NCI-H345 treated with DMSO at 0.1 percent for 48 hours (cell line): Measurements from ENCODE around the gene GAREM1.

Source experiments
- DNase-seq: peaks from one replicate; lab custom pipeline; 2025; ENCODE audit not compliant: unreplicated experiment; lab: John Stamatoyannopoulos, UW

GAREM1 gene

DNA sequence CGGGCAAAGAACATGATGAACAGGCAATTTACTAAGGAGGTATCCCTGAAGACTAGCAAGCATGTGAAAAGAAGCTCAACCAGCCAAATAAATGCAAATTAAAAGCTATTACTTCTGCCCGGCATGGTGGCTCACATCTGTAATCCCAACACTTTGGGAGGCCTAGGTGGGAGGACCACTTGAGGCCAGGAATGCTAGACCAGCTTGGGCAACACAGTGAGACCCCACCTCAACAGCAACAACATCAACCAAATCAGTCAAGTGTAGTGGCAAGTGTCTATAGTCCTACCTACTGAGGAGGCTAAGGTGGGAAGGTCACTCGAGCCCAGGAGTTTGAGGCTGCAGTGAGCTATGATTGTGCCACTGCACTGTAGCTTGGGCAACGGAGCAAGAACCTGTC is 141.7 kb downstream of the GAREM1 start:
- no peak for DNase-seq

DNA sequence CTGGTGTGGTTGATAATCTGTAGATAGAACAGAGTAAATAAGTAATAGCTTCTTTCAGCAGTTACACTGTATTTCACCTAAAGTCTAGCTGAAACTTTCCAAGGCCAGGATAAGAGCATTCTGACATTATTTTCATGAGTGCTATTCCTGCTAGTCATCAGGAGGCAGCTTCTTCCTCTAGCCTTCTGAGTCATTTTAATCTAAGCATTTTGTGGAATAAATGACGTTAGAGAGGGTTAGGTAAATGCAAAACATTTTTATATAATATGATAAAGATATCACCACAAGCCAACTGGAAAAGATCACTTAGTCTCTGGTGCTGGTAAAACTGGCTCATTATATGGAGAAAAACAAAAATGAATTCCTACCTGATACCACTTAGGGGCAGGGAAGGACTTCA is 142.3 kb downstream of the GAREM1 start:
- no peak for DNase-seq

DNA sequence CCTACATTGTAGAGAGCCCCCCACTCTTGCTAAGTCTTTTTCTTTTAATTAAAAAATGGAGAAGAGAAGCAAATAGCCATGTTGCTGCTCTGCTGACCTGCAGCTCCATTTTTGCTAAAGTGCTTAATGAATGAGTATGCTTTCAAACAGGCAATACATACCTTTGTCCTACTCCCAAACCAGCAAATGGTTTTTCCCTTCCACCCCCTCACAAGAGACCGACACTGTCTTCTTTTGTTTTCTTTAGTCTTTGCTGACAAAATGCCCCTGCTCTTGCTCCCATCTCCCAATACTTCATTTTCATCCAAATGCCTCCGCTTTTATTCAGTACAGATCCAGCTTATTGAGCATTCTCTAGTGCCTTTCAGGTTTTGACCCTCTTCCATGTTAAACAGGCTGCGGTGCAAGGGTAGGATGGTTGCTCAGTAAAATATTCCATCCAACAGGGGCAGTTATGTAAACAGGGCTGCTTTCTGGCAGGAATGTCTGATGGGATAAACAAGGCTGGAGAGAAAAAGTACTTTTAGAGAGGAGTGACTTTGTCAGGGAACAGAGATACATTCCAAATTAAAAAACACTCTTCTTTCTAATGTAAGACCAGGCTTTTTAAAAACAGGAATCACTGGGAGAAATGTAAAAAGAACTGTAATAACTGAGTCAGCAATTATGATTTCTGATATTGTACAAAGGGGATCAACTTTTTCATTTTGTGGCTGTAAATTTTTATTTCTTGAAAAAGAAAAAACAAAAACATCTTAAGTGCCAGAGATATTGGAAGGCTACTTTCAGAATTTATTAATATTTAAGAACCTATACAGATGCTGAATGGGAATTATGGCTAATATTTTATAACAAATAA is 144.0 kb downstream of the GAREM1 start:
- DNase-seq: no peak

DNA sequence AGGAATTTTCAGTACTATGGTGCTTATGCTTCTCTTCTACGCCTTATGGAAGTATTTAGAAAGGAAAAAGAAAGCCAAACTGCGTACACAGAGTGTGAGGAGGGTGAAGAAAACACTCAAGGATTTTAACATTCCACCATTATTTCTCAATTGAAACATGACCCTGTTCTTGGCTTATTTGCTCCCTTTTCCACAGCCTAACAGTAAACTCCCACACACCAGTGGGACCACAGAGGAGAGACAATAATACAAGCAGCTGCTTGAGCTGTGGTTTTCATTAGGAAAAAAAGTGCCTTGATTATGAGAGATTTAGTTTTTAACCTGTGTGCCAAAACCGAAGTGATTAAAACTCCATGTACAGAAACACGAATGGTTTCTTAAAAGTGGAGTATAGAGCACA is 146.5 kb downstream of the GAREM1 start:
- no peak for DNase-seq

DNA sequence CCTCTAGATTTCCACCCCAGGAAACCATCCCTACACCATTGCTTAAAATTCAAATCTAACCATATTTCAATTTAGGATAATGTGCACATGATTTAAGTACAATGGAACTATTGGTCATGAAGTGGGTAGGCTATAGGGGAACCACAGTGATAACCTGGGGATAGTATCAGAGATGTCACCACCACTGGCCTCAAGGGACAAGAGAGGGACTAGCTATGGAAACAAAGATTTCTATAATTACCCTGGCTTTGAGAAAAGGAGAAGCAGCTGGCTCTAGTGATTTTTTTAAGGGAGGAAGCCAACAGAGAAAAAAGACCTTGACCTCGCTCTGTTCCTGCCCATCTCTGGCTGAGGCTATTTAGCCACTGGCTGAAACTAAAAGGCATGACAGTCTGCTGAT is 148.9 kb downstream of the GAREM1 start:
- no peak for DNase-seq

DNA sequence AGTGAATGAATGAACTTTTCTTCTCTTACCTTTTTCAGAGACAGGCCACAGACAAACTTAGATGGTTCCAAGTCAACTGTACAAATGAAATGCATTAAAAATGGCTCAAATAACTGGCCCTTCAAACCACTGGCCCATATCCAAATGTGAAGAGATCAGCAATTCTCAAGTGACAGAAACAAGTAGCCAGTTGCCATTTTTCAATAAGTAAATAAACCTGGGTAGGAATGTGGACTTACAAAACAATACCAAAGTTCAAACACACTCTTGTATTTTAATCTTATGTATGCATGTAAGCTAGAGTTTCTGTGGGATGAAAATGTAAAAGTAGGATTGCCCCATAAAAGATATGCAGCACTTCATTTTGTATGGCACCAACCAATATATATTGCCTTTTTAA is 151.6 kb downstream of the GAREM1 start:
- no peak for DNase-seq

DNA sequence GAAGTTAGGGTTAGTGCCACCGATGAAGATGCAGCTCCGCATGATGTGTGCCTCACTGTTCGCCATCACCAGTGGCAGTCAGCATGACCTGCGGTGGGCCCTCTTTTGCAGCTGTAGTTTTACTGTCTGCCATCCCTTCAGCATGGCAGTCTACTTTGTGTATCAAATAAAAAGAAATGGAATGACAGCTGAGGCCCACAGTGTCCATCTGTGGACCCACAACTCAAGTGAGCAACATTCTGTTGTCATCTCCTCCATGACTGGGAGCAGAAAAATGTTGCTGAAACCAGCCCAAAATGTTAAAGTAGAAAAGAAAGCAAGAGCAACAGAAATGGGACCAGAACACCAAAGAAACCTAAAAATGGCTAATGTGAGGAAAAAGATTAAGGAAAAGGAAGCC is 152.1 kb downstream of the GAREM1 start:
- no peak for DNase-seq

DNA sequence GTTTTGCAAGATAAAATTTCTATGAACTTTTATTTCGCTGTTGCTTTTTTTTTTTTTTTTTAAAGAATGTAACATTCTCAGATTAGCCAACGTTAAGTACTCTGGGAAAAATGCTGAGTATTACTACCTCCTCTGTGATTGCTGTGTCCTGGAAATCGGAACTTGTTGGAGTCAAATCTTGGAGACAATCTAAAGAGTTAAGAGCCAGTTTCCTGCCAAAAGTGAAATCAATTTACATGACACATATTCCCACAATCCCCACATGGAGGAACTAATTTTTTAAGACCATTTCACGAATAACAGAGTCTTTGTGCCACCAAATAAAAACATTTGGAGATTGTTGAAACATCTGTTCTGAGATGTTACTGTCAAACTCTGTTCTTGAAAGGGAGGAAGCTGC is 153.0 kb downstream of the GAREM1 start:
- DNase-seq: no peak

DNA sequence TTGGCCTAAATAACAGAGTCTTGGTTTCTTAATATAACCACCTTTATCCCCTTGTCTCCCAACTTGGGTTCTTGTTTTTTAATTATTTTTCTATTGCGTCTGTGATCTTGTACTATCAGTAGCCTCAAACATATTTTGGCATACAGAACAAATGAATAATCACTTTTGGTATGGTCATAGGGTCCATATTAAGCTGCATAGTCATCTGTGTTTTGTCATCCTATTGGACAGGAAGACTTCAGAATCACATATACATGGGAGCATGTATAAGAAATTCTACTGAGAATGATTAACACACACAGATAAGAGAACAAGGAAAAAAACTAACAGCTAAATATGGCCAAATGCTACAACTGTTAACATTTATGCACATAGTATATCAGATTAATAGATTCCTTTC is 154.8 kb downstream of the GAREM1 start:
- no peak for DNase-seq

DNA sequence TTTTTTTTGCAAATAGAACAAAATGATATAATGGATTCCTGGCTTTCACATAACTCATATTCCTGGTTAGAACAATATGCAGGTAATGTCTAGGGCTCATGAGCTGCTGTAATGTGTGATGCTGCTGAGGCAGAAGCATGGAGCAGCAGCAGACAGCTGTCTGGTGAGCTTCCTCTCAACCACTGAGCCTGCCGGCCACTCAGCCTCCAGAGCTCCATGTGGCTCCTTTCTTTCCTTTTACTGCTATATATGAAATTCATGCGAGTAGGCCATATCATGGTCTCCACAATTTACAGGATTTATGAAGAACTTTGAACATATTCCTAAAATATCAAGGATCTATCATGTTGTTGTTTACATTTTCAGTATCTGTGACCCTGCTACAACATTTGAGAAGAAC is 159.9 kb downstream of the GAREM1 start:
- DNase-seq: no peak

DNA sequence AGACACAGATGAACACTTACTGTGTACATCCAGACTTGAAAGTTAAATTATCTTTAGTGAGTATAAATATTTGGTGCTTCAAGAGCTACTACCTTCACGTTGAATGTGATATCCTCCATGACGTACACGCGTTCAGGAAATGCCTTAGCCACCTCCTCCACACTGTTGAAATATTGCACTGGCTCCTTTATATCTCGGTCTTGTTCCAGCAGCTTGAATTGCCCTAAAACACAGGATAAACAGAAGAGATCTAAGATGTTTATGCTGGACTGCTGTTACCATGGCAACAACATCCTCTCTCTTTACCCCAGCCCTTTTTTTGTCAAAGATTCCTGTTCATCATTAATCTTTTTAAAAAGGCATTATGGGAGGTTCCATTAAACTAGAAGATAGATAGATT is 160.6 kb downstream of the GAREM1 start:
- no peak for DNase-seq

DNA sequence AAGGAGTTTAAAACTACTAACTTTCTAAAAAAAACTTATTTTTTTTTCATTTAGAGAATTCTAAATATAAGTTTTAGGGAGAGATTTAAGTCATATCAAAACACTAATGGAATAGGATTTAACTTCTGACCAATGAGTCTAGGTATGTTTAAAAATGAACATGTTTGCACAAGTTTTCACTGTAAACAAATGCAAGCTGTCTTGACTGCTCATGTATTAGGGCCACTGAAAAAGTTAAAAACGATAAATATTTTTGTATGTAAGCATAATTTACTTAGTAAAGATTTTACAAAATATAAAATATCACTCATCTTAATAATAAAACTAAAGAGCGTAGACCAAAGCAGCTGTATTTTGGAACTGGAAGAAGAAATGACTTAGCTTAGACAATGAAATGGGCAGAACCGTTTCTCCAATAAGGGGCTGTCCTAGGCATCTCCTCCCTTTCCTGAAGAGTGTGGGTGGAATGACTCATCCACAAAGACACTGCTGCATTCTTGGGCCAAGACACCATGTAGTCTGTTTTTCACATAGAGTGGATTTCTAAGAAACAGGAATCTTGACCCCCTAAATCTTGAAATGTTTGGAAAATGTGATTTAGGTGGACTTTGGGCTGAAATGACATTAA is 162.1 kb downstream of the GAREM1 start:
- no peak for DNase-seq

DNA sequence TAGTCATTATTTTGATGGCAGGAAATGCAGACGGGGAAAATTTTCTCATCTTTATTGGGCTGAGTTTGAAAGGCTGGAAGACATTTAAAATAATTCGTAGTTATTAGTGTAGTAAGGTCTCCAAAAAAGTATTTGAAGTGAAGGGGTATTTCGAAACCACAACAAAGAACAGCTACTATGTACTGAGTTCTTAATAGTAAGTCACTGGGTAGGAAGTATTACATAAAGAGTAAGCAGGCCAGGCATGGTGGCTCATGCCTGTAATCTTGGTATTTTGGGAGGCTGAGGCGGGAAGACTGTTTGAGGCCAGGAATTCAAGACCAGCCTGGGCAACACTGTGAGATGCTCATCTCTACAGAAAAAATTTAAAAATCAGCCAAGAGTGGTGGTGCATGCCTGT is 167.3 kb downstream of the GAREM1 start:
- DNase-seq: no peak

DNA sequence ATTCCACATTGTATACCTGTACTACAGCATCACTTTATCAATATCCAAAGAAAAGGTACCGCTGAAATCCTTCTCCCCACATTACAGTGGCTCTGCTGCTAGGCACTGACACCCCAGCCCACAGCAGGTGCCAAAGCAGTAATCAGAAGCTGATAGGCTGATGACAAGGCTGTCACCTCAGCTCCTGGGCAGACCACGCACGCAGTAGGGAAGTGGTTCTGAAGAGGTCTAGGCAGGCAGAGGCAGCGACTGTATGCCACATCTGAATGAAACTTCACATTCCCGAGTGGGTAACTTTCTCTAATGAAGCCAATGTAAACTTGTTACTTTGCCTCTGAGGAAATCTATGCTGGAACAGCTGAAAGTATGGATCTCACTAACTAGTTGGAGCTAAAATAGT is 167.9 kb downstream of the GAREM1 start:
- no peak for DNase-seq

DNA sequence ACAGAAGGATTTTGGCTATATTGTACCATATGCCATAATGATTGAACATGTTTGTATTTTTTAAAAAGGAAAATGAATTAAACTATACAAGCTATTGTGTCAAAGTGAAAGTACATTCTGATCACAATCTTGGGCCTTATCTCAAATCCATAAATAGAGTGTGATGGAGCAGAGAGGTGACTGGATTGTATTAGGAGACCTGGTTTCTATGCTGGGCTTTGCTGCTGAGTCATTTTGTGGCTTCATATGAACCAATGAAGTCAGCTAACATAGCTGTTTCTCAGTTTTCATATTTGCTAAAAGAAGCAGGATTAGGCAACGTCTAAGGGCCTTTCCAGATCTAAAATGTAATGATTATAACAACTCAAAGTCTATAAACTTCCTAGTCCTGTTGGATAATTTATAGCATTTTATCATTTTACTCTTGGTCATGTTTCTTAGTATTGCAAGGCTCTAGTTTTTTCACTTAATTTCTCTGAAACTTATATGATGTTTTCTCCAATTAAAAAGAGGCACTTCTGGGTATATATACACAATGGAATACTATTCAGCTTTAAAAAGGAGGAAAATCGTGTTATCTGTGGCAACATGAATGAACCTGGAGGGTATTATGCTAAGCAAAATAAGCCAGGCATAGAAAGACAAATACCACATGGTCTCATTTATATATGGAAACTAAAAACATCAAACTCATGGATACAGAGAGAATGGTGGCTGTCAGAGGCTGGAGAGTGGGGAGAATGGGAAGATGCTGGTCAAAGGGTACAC is 168.5 kb downstream of the GAREM1 start:
- DNase-seq: no peak

DNA sequence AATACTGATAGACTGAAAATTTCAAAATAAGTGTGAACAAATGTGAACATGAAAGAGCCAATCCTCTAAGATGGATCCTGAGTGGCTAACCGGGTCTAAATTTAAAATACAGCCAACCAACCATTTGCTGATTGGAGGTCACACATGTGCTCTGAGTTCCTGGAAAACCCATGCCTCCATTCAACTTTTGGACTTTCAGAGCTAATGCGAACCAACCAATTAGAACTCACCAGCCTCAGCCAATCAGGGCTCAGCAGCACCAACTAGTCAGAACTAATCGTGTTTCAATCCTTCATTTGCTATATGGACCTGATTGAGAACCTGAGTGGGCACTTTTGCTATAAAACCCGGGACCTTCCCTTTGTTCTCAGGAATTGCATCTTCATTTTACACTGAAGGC is 169.3 kb downstream of the GAREM1 start:
- no peak for DNase-seq

DNA sequence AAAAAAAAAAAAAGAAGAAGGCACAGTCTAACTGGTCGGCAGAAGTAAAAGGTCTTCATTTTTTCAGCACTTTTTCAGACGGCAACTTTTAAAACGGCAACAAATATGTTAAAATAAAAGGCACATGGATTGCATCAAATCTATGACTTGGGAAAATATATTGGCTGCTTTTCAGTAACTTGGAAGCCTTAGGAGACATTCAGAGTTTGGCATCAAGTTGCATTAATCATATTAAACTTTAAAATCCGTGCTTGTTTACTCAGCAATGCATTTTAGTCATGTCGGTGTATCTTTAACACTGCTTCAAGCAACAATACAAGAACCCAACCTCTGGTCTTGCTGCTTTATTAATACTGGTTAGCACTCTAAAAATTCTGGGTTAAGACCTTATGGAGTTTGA is 169.8 kb downstream of the GAREM1 start:
- no peak for DNase-seq

DNA sequence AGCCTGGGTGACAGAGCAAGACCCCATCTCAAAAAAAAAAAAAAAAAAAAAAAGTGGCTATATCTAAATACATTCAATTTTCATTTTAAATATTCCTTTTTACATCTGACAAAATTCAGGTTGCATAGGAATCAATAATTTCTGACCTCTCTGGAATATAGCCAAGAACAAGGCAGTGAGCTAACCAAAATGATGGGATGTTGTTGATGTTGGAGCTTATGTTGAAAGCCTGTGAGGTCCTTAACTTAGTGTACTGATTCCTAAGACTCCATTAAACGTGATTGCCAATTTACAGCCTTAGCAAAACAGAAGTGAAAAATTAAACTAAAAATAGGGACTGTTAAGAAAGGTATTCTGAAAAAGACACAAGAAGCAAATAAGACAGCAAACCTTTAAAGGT is 171.2 kb downstream of the GAREM1 start:
- DNase-seq: no peak

DNA sequence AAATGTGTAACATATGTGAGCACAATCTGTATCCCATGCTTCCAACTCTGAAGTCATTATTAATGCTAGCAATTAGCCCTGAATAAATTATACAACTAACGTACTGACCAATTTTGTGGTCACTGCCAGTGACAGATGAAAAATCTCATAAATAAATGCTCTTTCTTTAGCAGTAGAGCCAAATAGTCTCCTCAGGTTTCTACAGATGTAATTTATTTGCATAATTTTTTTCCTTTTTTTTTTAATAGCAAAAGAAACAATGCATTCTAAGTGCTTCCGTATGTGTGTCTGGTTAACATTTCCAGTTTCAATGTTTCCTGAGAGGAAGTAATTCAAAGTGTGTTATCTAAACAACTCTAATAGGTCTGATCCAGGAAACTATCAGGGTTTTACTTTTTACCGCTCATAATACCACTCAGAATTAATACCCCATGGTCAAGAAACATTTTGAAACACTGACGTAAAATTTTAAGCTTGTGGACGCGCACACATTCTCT is 172.5 kb downstream of the GAREM1 start:
- no peak for DNase-seq

DNA sequence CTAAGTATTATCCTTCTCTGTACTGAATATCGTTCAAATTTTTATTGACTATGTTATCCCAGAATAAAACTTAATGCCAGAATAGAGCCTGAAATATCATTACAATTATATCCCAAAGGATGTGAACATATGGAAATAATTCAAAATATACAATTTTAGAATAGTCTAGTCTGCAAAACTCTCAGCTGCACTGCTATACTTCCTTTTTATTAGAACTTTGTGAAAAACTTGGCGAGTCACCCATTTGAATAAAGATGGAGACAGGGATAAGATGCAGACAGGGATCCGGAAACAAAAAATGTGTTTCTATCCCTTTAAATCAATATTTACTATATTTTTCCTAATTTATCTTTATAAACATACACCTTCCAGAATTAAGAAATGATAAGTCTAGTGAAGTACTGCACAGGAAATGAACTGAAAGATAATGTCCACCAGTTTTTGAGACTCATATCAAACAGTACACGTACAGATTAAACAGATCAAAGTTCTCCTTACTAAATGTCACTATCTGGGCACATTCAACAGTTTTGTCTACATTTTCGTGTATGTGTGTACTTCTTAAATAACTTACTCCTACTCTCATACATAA is 173.0 kb downstream of the GAREM1 start:
- DNase-seq: no peak

DNA sequence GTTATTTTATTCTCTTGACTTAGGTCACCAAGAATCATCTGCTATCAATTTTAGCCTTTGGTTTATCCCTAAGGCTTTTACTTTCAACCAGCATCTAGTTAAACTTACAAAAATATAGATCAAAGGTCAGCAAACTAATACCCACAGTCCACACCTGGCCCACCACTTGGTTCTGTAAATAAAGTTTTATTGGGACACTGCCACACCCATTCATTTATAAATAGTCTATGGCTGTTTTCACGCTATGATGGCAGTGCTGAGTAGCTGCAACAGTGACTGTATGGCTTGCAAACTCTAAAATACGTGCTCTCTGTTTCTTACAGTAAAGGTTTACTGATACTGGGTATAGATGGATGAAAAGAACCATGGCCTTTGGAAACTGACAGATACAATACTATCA is 173.8 kb downstream of the GAREM1 start:
- DNase-seq: no peak

DNA sequence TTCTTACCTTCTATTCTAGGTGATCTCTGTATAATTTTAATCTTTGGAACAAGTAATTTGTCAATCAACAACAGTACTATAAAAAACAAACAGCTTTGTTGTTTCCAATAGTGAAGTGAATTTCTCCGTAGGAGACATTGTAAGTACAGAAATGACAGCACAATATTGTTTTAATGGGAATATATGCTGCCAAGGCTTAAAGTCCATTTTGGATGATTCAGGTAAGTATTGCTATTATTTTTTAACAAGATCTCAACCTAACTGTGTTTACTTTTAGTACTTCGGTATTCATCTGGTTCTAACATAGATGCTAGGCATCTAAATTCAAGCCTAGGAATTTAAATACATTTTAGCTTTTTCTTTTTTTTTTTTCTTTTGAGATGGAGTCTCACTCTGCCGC is 175.1 kb downstream of the GAREM1 start:
- DNase-seq: no peak
